Measurements from ENCODE around the gene RNF214. TPM values are rescaled to one million over a fixed set of nuclear protein-coding genes. Genes with fewer than 3 reads are reported as not detected.

RNF214 gene
- total RNA-seq, 3 donors from 2014 or later = 16.2 to 17.9 (median 16.9) TPM

GRCh38 chr11:117193130-117194020 is 39.1 kb upstream of the RNF214 start:
- H3K9me3 Mint-ChIP-seq = no peaks in the 10 kb centered on the region
- DNase-seq (no peak), ATAC-seq (no peak)
- no peak overlapping the region for H3K4me3 Mint-ChIP-seq
- H3K27me3 Mint-ChIP-seq (ENCODE audit: low read depth) = no peaks in the 10 kb centered on the region
- peaks cover 2% of the 10 kb centered on the region for H3K4me1 Mint-ChIP-seq (ENCODE audit: low read depth)
- peaks cover 7% of the 10 kb centered on the region for H3K36me3 Mint-ChIP-seq (ENCODE audit: insufficient read depth)

GRCh38 chr11:117194267-117194666 is 38.2 kb upstream of the RNF214 start:
- ATAC-seq (no peak), DNase-seq (no peak)
- Mint-ChIP-seq H3K4me1 (ENCODE audit: low read depth) (peaks cover 2% of the 10 kb centered on the region), H3K27me3 (ENCODE audit: low read depth) (no peaks in the 10 kb centered on the region), H3K36me3 (ENCODE audit: insufficient read depth) (peaks cover 7% of the 10 kb centered on the region), H3K9me3 (no peaks in the 10 kb centered on the region), H3K4me3 (no peak overlapping the region)

GRCh38 chr11:117195258-117195657 is 37.2 kb upstream of the RNF214 start:
- peaks cover 2% of the 10 kb centered on the region for H3K4me1 Mint-ChIP-seq (ENCODE audit: low read depth)
- H3K9me3 Mint-ChIP-seq = no peaks in the 10 kb centered on the region
- no peak for DNase-seq
- no peak for ATAC-seq
- H3K4me3 Mint-ChIP-seq = no peak overlapping the region
- no peaks in the 10 kb centered on the region for H3K27me3 Mint-ChIP-seq (ENCODE audit: low read depth)
- H3K36me3 Mint-ChIP-seq (ENCODE audit: insufficient read depth) = peaks cover 7% of the 10 kb centered on the region

DNA sequence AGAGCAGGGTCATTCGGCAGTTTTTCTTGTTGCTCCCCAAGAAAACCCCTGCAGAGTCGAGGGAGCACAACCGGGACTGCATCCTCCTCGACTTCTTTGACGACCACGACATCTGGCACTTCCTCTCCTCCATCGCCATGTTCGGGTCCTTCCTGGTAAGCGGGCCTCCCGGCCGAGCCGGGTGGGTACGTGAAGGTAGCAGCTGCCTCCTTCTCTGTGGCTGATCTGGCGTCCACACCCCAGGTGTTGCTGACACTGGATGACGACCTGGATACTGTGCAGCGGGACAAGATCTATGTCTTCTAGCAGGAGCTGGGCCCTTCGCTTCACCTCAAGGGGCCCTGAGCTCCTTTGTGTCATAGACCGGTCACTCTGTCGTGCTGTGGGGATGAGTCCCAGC is 36.7 kb upstream of the RNF214 start:
- peaks cover 2% of the 10 kb centered on the region for H3K4me1 Mint-ChIP-seq (ENCODE audit: low read depth)
- no peaks in the 10 kb centered on the region for H3K27me3 Mint-ChIP-seq (ENCODE audit: low read depth)
- DNase-seq = no peak
- peaks cover 7% of the 10 kb centered on the region for H3K36me3 Mint-ChIP-seq (ENCODE audit: insufficient read depth)
- H3K4me3 Mint-ChIP-seq = no peak overlapping the region
- no peak for ATAC-seq
- H3K9me3 Mint-ChIP-seq = no peaks in the 10 kb centered on the region

- no peak overlapping the region for H3K4me3 Mint-ChIP-seq
- H3K4me1 Mint-ChIP-seq (ENCODE audit: low read depth) = peaks cover 2% of the 10 kb centered on the region
- no peaks in the 10 kb centered on the region for H3K9me3 Mint-ChIP-seq
- ATAC-seq (no peak), DNase-seq (no peak)
- peaks cover 7% of the 10 kb centered on the region for H3K36me3 Mint-ChIP-seq (ENCODE audit: insufficient read depth)
- H3K27me3 Mint-ChIP-seq (ENCODE audit: low read depth) = no peaks in the 10 kb centered on the region
These were observed 35.5 kb upstream of the RNF214 start for GRCh38 chr11:117197006-117197405.

GRCh38 chr11:117197516-117198456 is 34.7 kb upstream of the RNF214 start:
- ATAC-seq (no peak), DNase-seq (no peak)
- H3K4me1 Mint-ChIP-seq (ENCODE audit: low read depth) = peaks cover 2% of the 10 kb centered on the region
- H3K4me3 Mint-ChIP-seq = no peak overlapping the region
- no peaks in the 10 kb centered on the region for H3K27me3 Mint-ChIP-seq (ENCODE audit: low read depth)
- H3K36me3 Mint-ChIP-seq (ENCODE audit: insufficient read depth) = peaks cover 4% of the 10 kb centered on the region
- no peaks in the 10 kb centered on the region for H3K9me3 Mint-ChIP-seq

DNA sequence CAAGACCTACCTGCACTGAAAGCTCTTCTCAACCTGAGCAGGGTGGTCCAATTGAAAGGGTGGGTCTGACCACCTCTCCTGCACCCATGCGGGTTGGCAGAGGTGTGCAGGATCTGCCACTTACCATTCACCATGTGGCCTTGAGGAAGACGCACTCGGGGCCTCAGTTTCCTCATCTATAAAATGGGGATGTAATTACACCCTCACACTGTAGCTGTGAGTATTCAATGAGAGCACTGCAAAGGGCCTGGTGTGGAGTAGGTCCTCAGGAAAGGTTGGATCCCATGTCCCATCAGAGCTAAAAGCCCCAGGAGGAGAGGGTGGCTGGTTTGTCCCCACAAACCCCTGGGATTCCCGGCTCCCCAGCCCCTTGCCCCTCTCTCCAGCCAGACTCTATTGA is 33.9 kb upstream of the RNF214 start:
- H3K9me3 Mint-ChIP-seq = no peaks in the 10 kb centered on the region
- peaks cover 7% of the 10 kb centered on the region for H3K36me3 Mint-ChIP-seq (ENCODE audit: insufficient read depth)
- no peak overlapping the region for H3K4me3 Mint-ChIP-seq
- no peaks in the 10 kb centered on the region for H3K27me3 Mint-ChIP-seq (ENCODE audit: low read depth)
- DNase-seq (no peak), ATAC-seq (no peak)
- H3K4me1 Mint-ChIP-seq (ENCODE audit: low read depth) = peaks cover 2% of the 10 kb centered on the region

GRCh38 chr11:117199053-117199915 is 33.2 kb upstream of the RNF214 start, which contains the start of gene TAGLN:
Gene TAGLN, plus strand, starts transcription at chr11:117199370. Its CDS starts 3,644 bp downstream, at chr11:117203014.
- H3K4me1 Mint-ChIP-seq (ENCODE audit: low read depth) = peaks cover 2% of the 10 kb centered on the region
- DNase-seq = no peak
- H3K4me3 Mint-ChIP-seq = no peak within 1 kb of the TSS
- H3K9me3 Mint-ChIP-seq = no peaks in the 10 kb centered on the region
- peaks cover 10% of the 10 kb centered on the region for H3K36me3 Mint-ChIP-seq (ENCODE audit: insufficient read depth)
- H3K27me3 Mint-ChIP-seq (ENCODE audit: low read depth) = no peaks in the 10 kb centered on the region
- ATAC-seq = no peak

GRCh38 chr11:117199916-117200812 is 32.3 kb upstream of the RNF214 start:
- no peaks in the 10 kb centered on the region for H3K27me3 Mint-ChIP-seq (ENCODE audit: low read depth)
- H3K36me3 Mint-ChIP-seq (ENCODE audit: insufficient read depth) = peaks cover 12% of the 10 kb centered on the region
- no peak for ATAC-seq
- DNase-seq = no peak
- H3K4me1 Mint-ChIP-seq (ENCODE audit: low read depth) = peaks cover 2% of the 10 kb centered on the region
- H3K9me3 Mint-ChIP-seq = no peaks in the 10 kb centered on the region
- no peak overlapping the region for H3K4me3 Mint-ChIP-seq

- Mint-ChIP-seq H3K36me3 (ENCODE audit: insufficient read depth) (peaks cover 15% of the 10 kb centered on the region), H3K4me1 (ENCODE audit: low read depth) (no peaks in the 10 kb centered on the region)
- no peak for ATAC-seq
These were observed 31.4 kb upstream of the RNF214 start for GRCh38 chr11:117200813-117201657.

DNA sequence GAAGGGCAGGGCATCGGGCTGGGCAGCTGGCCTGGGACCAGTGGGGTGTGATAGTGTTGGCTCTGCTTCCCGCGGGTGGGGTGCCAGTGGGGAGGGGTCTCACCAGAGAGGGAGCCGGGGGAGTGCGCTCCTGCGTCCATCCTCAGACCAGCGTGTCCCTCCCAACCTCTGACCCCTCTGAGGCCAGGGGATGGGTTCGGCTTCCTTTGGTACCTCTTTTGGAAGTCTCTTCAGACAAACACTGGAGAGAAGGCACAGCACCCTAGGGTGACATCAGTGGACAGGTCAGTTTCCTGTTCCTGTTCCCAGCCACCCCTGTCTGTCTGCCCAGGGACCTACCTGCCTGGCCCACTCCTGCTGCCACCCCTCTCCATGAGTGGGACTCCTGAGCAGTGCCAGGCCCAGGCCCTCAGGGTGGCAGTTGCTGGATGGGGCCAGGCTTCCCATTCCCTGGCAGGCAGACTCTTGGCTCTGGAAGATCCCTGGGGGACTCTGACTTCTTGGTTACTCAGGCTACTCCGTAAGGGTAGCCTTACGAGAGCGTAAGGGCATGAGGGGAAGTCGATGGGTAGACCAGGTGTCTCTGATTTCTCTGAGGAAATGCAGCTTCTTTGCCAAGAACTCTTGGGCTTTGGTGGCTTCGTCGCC is 30.7 kb upstream of the RNF214 start:
- H3K4me1 Mint-ChIP-seq (ENCODE audit: low read depth) = no peaks in the 10 kb centered on the region
- no peak for DNase-seq
- no peaks in the 10 kb centered on the region for H3K9me3 Mint-ChIP-seq
- ATAC-seq = no peak
- no peaks in the 10 kb centered on the region for H3K27me3 Mint-ChIP-seq (ENCODE audit: low read depth)
- no peak overlapping the region for H3K4me3 Mint-ChIP-seq
- peaks cover 16% of the 10 kb centered on the region for H3K36me3 Mint-ChIP-seq (ENCODE audit: insufficient read depth)

More at GRCh38 chr11:117200813-117201657, 31.4 kb upstream of the RNF214 start:
- Mint-ChIP-seq H3K4me3 (no peak overlapping the region), H3K9me3 (no peaks in the 10 kb centered on the region), H3K27me3 (ENCODE audit: low read depth) (no peaks in the 10 kb centered on the region)
- no peak for DNase-seq

Data from activated T-cell treated with anti-CD3 and anti-CD28 coated beads, Interleukin-2, amount 50 U/mL, for 4 hours (primary cell).